Coronary artery (tissue), 2 donors: ENCODE data around the gene ARFRP1.

Experiments
- DNase-seq: peaks from one replicate; pipeline ENCODE4 v3.0.0-alpha.2; 2017; ENCODE audit warnings: low spot score
- H3K27ac ChIP-seq, 2 donors: fragments of 200-600 bp; sonication (generic); one replicate each; pipeline ENCODE4 v1.5.1; 2016 to 2019
- H3K4me3 ChIP-seq: fragments of 200-600 bp; sonication (generic); 2 replicates; pipeline ENCODE4 v1.5.1; 2016; ENCODE audit warnings: mild to moderate bottlenecking, moderate library complexity
- CTCF ChIP-seq: fragments of 200-600 bp; sonication (generic); IDR thresholded peaks from one replicate; pipeline ENCODE4 v1.5.1; 2019; ENCODE audit warnings: antibody characterized with exemption

The ARFRP1 gene

GRCh38 chr20:63746751-63747315, 39.1 kb upstream of the ARFRP1 start:
- Histone ChIP-seq H3K27ac (no peak overlapping the region), H3K4me3 (no peak overlapping the region)
- no peak for TF ChIP-seq CTCF
- no peak for DNase-seq

GRCh38 chr20:63745961-63746731, 38.4 kb upstream of the ARFRP1 start:
- DNase-seq: no peak
- no peak overlapping the region for H3K27ac ChIP-seq
- no peak for TF ChIP-seq CTCF
- H3K4me3 ChIP-seq: no peak overlapping the region

- H3K27ac ChIP-seq: no peak overlapping the region
- DNase-seq: no peak
- no peak overlapping the region for H3K4me3 ChIP-seq
- no peak for TF ChIP-seq CTCF
Observed at GRCh38 chr20:63745424-63745805, 37.6 kb upstream of the ARFRP1 start.

GRCh38 chr20:63744574-63745423, 37.0 kb upstream of the ARFRP1 start:
- TF ChIP-seq CTCF: no peak
- H3K27ac ChIP-seq: no peak overlapping the region
- no peak overlapping the region for H3K4me3 ChIP-seq
- DNase-seq: no peak

DNA sequence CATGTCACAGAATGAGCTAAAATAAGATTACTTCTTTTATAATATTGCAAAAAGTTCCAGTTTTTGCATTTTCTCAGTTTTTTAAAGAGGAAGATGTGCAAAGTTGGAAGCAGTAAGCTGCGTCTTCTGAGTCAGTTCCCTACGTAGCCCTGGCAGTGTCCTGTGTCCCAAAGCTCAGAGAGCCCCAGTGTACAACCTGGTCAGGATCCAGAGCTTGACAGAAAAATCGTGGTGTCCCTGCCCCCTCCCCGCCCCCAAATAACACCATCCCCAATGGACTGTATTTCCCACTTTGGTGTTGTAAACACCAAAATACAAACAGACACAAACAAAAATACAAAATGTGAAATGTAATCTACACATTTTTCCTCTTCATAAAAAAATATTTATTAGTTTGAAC, 36.4 kb upstream of the ARFRP1 start:
- TF ChIP-seq CTCF: no peak
- Histone ChIP-seq H3K4me3 (no peak overlapping the region), H3K27ac (no peak overlapping the region)
- no peak for DNase-seq

DNA sequence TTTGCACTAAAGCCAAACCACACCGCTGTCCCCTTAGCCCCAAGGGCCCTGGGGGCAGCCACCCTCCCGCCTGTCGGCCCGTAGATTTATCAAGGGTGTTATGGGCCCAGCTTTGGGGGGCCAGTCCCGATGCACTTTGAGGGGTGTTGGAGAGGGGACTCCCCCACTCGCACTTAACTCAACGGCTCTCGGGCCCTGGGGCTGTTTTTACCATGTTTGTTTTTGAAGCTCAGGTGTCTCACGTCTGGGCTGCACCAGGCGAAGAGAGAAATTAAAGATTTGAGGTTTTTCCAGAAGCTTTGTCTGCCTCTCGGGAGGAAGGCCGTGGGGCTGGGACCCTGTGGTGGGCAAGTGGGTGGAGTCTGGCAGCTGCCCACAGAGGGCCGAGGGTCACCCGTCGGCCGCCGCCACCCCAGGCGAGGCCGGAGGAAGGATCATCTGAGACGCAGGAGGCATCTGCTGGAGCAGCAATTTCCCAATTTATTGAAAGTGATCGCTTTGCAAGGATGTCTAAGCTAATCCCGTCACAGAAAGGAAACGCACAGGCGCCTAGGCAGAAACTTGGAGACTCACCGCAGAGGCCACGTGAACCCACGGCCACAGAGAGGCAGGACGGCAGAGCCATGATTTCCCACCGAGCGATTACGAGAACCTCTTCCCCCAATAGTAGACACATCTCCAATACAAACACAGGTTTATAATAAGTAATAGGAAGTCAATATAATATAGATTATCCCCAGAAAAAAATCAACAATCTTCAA, 35.6 kb upstream of the ARFRP1 start:
- no peak overlapping the region for H3K4me3 ChIP-seq
- no peak for TF ChIP-seq CTCF
- H3K27ac ChIP-seq: no peak overlapping the region
- DNase-seq: no peak
